Measurements from ENCODE around the gene PPM1M.
"Not testable (repeated sequence)": the region's sequence is repeated elsewhere in the genome, so short reads cannot be mapped to it uniquely, and the experiment has no call there.

Gene PPM1M

GRCh38 chr3:52247409-52248164, 2.0 kb downstream of the PPM1M start:
- no peak for DNase-seq

GRCh38 chr3:52248165-52248541, 2.6 kb downstream of the PPM1M start:
- DNase-seq, result no peak

GRCh38 chr3:52248816-52249547, 3.4 kb downstream of the PPM1M start:
- DNase-seq, result no peak

GRCh38 chr3:52249683-52250082, 4.1 kb downstream of the PPM1M start:
- DNase-seq, result no peak

- DNase-seq, result no peak
Measured at GRCh38 chr3:52250122-52250521, 4.6 kb downstream of the PPM1M start.

- DNase-seq, result no peak
Measured at GRCh38 chr3:52253314-52254304, 8.1 kb downstream of the PPM1M start.

GRCh38 chr3:52254608-52255007, 9.0 kb downstream of the PPM1M start:
- DNase-seq, result no peak

- no peak for DNase-seq
Measured at GRCh38 chr3:52256159-52256558, 10.6 kb downstream of the PPM1M start.

GRCh38 chr3:52256622-52257021, 11.1 kb downstream of the PPM1M start:
- DNase-seq, result no peak

- DNase-seq, result no peak
Measured at GRCh38 chr3:52257911-52258310, 12.4 kb downstream of the PPM1M start.

- DNase-seq, result no peak
Measured at GRCh38 chr3:52259035-52259434, 13.5 kb downstream of the PPM1M start.

GRCh38 chr3:52259448-52259847, 13.9 kb downstream of the PPM1M start:
- DNase-seq, result no peak

GRCh38 chr3:52262447-52262846, 16.9 kb downstream of the PPM1M start:
- DNase-seq, result no peak

GRCh38 chr3:52265387-52265786, 19.8 kb downstream of the PPM1M start:
- DNase-seq, result no peak

GRCh38 chr3:52268036-52268435, 22.5 kb downstream of the PPM1M start:
- DNase-seq, result no peak

- no peak for DNase-seq
Measured at GRCh38 chr3:52269776-52270175, 24.2 kb downstream of the PPM1M start.

GRCh38 chr3:52270252-52270754, 24.7 kb downstream of the PPM1M start:
- no peak for DNase-seq

- DNase-seq, result not testable (repeated sequence)
Measured at GRCh38 chr3:52272172-52272571, 26.6 kb downstream of the PPM1M start.

- DNase-seq, result no peak
Measured at GRCh38 chr3:52272831-52273230, 27.3 kb downstream of the PPM1M start.

GRCh38 chr3:52274781-52275180, 29.2 kb downstream of the PPM1M start:
- not testable (repeated sequence) for DNase-seq

GRCh38 chr3:52277071-52277964, 31.8 kb downstream of the PPM1M start:
- DNase-seq, result peak; percentile 50

Data from fibroblast of skin of abdomen (primary cell).